ENCODE measurements around the gene CATSPER1. TPM values are rescaled to one million over a fixed set of nuclear protein-coding genes. Genes with fewer than 3 reads are reported as not detected.

Gene CATSPER1
- total RNA-seq, 3 donors from 2014 or later (not counting 1 experiment from before 2014, with no cell fraction given) = 12.2 to 16.9 (median 13.3) TPM

GRCh38 chr11:66001942-66002647 lies 24.2 kb downstream of the CATSPER1 start, which contains the start of the genes BANF1 and EIF1AD:
Gene BANF1 (plus strand): TSS chr11:66002503. CDS start chr11:66003251, 748 bp downstream.
Gene EIF1AD (minus strand): TSS chr11:66002157. CDS start chr11:66000389, 1,768 bp downstream.
- peak; percentile 90 to 98 for DNase-seq
- Mint-ChIP-seq H3K9me3 (no peaks in the 10 kb centered on the region), H3K27ac (peak within 1 kb of the TSS; percentile 99), H3K4me1 (peaks cover 22 to 41% of the 10 kb centered on the region in 2 donors), H3K4me3 (peak within 1 kb of the TSS; percentile 99), H3K27me3 (ENCODE audit: low read depth in 2 of 2) (no peaks in the 10 kb centered on the region), H3K36me3 (no peaks in the 10 kb centered on the region)
- under 1% methylated on average over 55 of the region's 55 CpGs for WGBS (ENCODE audit: insufficient coverage)
- Histone ChIP-seq H3K27ac (ENCODE audit: low read length) (peak within 1 kb of the TSS; percentile 77), H3K4me3 (ENCODE audit: low read length) (peak within 1 kb of the TSS; percentile 54), H3K27me3 (ENCODE audit: control insufficient read depth, insufficient read depth, low read length) (no peaks in the 10 kb centered on the region), H3K9me3 (ENCODE audit: control insufficient read depth, insufficient read depth, low read length) (no peaks in the 10 kb centered on the region), H3K36me3 (ENCODE audit: control insufficient read depth, insufficient read depth, low read length) (peaks cover 45% of the 10 kb centered on the region), H3K4me1 (ENCODE audit: control insufficient read depth, insufficient read depth, low read length) (peaks cover 24% of the 10 kb centered on the region)
- TF ChIP-seq, protein P1, sequence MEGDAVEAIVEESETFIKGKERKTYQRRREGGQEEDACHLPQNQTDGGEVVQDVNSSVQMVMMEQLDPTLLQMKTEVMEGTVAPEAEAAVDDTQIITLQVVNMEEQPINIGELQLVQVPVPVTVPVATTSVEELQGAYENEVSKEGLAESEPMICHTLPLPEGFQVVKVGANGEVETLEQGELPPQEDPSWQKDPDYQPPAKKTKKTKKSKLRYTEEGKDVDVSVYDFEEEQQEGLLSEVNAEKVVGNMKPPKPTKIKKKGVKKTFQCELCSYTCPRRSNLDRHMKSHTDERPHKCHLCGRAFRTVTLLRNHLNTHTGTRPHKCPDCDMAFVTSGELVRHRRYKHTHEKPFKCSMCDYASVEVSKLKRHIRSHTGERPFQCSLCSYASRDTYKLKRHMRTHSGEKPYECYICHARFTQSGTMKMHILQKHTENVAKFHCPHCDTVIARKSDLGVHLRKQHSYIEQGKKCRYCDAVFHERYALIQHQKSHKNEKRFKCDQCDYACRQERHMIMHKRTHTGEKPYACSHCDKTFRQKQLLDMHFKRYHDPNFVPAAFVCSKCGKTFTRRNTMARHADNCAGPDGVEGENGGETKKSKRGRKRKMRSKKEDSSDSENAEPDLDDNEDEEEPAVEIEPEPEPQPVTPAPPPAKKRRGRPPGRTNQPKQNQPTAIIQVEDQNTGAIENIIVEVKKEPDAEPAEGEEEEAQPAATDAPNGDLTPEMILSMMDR (IDR thresholded peaks at IDR 0.05) = no peak
- intact Hi-C loops (cut with micrococcal nuclease) = loop anchor here (1.0 to 5.0 kb wide), 4 partner anchors 19 to 390 kb away; partner anchors contain the start of genes KAT5, MAP3K11 and SART1
- peak; percentile 84 to 92 (median 85) for ATAC-seq

DNA sequence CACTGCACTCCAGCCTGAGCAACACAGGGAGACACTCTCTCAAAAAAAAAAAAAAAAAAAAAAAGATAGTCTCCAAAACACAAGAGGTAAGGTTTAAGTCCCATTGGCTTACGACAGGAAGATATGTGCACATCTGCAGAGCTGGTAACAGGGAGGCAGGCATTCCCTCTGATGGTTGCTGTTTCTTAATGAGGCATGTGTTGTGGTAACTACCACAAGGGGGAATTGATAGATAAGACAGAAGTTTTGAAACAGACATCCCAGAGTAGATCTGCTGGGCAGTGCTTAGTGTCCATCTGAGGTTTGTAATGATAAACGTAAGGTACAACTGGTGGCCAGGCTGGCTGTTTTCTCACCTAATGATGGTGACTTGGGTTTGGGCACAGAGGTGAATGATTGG lies 29.0 kb downstream of the CATSPER1 start:
- Histone ChIP-seq H3K4me1 (ENCODE audit: control insufficient read depth, insufficient read depth, low read length) (peaks cover 14% of the 10 kb centered on the region), H3K9me3 (ENCODE audit: control insufficient read depth, insufficient read depth, low read length) (no peaks in the 10 kb centered on the region), H3K27ac (ENCODE audit: low read length) (no peak overlapping the region), H3K27me3 (ENCODE audit: control insufficient read depth, insufficient read depth, low read length) (no peaks in the 10 kb centered on the region), H3K36me3 (ENCODE audit: control insufficient read depth, insufficient read depth, low read length) (peaks cover 33% of the 10 kb centered on the region), H3K4me3 (ENCODE audit: low read length) (no peak overlapping the region)
- peaks cover 15 to 34% of the 10 kb centered on the region in 2 donors for H3K4me1 Mint-ChIP-seq
- no peak overlapping the region for H3K27ac Mint-ChIP-seq
- TF ChIP-seq, protein P1 (IDR thresholded peaks at IDR 0.05) = no peak
- ATAC-seq (no peak), DNase-seq (no peak)
- intact Hi-C loops (cut with micrococcal nuclease) = no loop called here
- WGBS (ENCODE audit: insufficient coverage) = 96% methylated on average over 2 of the region's 2 CpGs
- no peaks in the 10 kb centered on the region for H3K9me3 Mint-ChIP-seq
- no peaks in the 10 kb centered on the region for H3K36me3 Mint-ChIP-seq
- no peaks in the 10 kb centered on the region for H3K27me3 Mint-ChIP-seq (ENCODE audit: low read depth in 2 of 2)
- no peak overlapping the region for H3K4me3 Mint-ChIP-seq

DNA sequence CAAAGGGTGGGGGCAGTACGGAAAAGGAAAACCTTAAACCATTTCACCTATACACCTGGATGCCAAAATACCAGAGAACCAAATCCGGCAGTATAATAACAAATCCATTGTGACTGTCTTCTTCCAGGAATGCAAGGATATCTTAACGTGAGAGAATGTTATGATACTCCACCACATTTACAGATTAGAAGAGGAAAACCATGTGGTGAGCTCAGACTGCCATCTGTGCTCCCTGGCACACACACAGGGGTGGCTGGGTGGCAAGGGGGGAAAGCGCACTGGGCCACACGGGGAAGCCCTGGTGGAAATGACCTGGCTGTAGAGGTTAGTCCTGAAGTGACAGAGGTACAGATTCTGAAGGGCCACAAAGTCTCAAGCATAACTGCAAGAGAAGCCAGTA lies 34.2 kb downstream of the CATSPER1 start:
- peaks cover 6 to 12% of the 10 kb centered on the region in 2 donors for H3K4me1 Mint-ChIP-seq
- H3K27me3 Mint-ChIP-seq (ENCODE audit: low read depth in 2 of 2) = no peaks in the 10 kb centered on the region
- intact Hi-C loops (cut with micrococcal nuclease) = no loop called here
- no peaks in the 10 kb centered on the region for H3K36me3 Mint-ChIP-seq
- H3K4me3 Mint-ChIP-seq = no peak overlapping the region
- no peaks in the 10 kb centered on the region for H3K9me3 Mint-ChIP-seq
- no peaks in the 10 kb centered on the region for H3K9me3 ChIP-seq (ENCODE audit: control insufficient read depth, insufficient read depth, low read length)
- no peaks in the 10 kb centered on the region for H3K27me3 ChIP-seq (ENCODE audit: control insufficient read depth, insufficient read depth, low read length)
- DNase-seq (no peak), ATAC-seq (no peak)
- no peak overlapping the region for H3K4me3 ChIP-seq (ENCODE audit: low read length)
- H3K27ac Mint-ChIP-seq = no peak overlapping the region
- no peaks in the 10 kb centered on the region for H3K4me1 ChIP-seq (ENCODE audit: control insufficient read depth, insufficient read depth, low read length)
- H3K36me3 ChIP-seq (ENCODE audit: control insufficient read depth, insufficient read depth, low read length) = peaks cover under 1% of the 10 kb centered on the region
- WGBS (ENCODE audit: insufficient coverage) = 91% methylated on average over 5 of the region's 5 CpGs
- TF ChIP-seq, protein P1 (IDR thresholded peaks at IDR 0.05) = no peak
- H3K27ac ChIP-seq (ENCODE audit: low read length) = no peak overlapping the region

Measured in natural killer cell (primary cell).